NB4 (cell line): ENCODE results near the gene TSPAN31.
A peak's percentile ranks its signal among the peaks of the same experiment; 100 is the strongest.
"Not testable (repeated sequence)": the region's sequence is repeated elsewhere in the genome, so short reads cannot be mapped to it uniquely, and the experiment has no call there.

Experiments
- DNase-seq: peaks from one replicate; pipeline ENCODE4 v3.0.0; 2010; ENCODE audit warnings: low read depth
- H3K4me3 ChIP-seq: one replicate; pipeline ENCODE4 v1.5.1; 2011; ENCODE audit warnings: mild to moderate bottlenecking, low read depth, low read length, moderate library complexity
- CTCF ChIP-seq: IDR thresholded peaks from one replicate; pipeline ENCODE4 v1.5.1; 2012; ENCODE audit warnings: low read depth, low read length
- MAX ChIP-seq: IDR thresholded peaks from 2 replicates; pipeline ENCODE4 v1.6.1; 2011; ENCODE audit warnings: low read depth, low read length
- MYC ChIP-seq: IDR thresholded peaks from 2 replicates; pipeline ENCODE4 v1.6.1; 2011; ENCODE audit warnings: low read depth, low read length
- POLR2A ChIP-seq: IDR thresholded peaks from 2 replicates; pipeline ENCODE4 v1.6.1; 2011; ENCODE audit warnings: mild to moderate bottlenecking; ENCODE audit not compliant: insufficient read length; ENCODE audit errors: extremely low read depth

TSPAN31 gene

GRCh38 chr12:57771873-57772428, 27.1 kb downstream of the TSPAN31 start, which contains the start of gene METTL1:
Gene METTL1, minus strand, starts transcription at chr12:57772105. Its CDS starts 22 bp downstream, at chr12:57772083.
- peak within 1 kb of the TSS; percentile 87 for H3K4me3 ChIP-seq
- no peak for TF ChIP-seq CTCF
- TF ChIP-seq MYC, result peak; percentile 100
- peak; percentile 99 for TF ChIP-seq MAX
- peak; percentile 85 for TF ChIP-seq POLR2A
- peak; percentile 99 for DNase-seq

GRCh38 chr12:57772429-57773322, 27.8 kb downstream of the TSPAN31 start, which contains the start of gene EEF1AKMT3:
Gene EEF1AKMT3, plus strand, starts transcription at chr12:57772614. Its CDS starts 111 bp downstream, at chr12:57772725.
- TF ChIP-seq CTCF, result no peak
- TF ChIP-seq MYC, result peak; percentile 44; the same call in 1 of the 2 replicates
- peak; percentile 25; the same call in 1 of the 2 replicates for TF ChIP-seq MAX
- DNase-seq, result peak; percentile 84
- H3K4me3 ChIP-seq, result peak within 1 kb of the TSS; percentile 87

- H3K4me3 ChIP-seq, DNase-seq: not testable (repeated sequence)
Observed at GRCh38 chr12:57774634-57775033, 29.8 kb downstream of the TSPAN31 start.

GRCh38 chr12:57775044-57775443, 30.2 kb downstream of the TSPAN31 start:
- H3K4me3 ChIP-seq, result no peak overlapping the region
- TF ChIP-seq POLR2A (no peak), MAX (no peak), MYC (no peak), CTCF (no peak)
- DNase-seq, result no peak

GRCh38 chr12:57775563-57776246, 30.9 kb downstream of the TSPAN31 start:
- DNase-seq, result no peak
- H3K4me3 ChIP-seq, result no peak overlapping the region
- TF ChIP-seq MYC (no peak), CTCF (no peak), MAX (no peak), POLR2A (no peak)

- no peak overlapping the region for H3K4me3 ChIP-seq
- TF ChIP-seq MYC, result no peak
- no peak for TF ChIP-seq POLR2A
- no peak for TF ChIP-seq MAX
- no peak for TF ChIP-seq CTCF
- DNase-seq, result no peak
Observed at GRCh38 chr12:57776247-57776587, 31.4 kb downstream of the TSPAN31 start.
